ACC112 (cell line): ENCODE data around the gene RHEX.

ENCODE experiments used
- H2AFZ ChIP-seq: fragments of 200-600 bp; sonication (generic); one replicate; pipeline ENCODE4 v1.6.0; 2017; ENCODE audit warnings: antibody characterized with exemption, low read length; ENCODE audit not compliant: unreplicated experiment
- H3K27ac ChIP-seq: fragments of 200-600 bp; sonication (generic); 2 replicates; pipeline ENCODE4 v1.5.1; 2014; ENCODE audit warnings: low read depth, mild to moderate bottlenecking, antibody characterized with exemption, low read length, moderate library complexity
- H3K27me3 ChIP-seq: fragments of 200-600 bp; sonication (generic); 2 replicates; pipeline ENCODE4 v1.6.1; 2014; ENCODE audit warnings: mild to moderate bottlenecking, antibody characterized with exemption, low read length, moderate library complexity, mixed read lengths; ENCODE audit not compliant: insufficient read depth
- H3K36me3 ChIP-seq: fragments of 200-600 bp; sonication (generic); 2 replicates; pipeline ENCODE4 v1.6.1; 2016; ENCODE audit warnings: mild to moderate bottlenecking, antibody characterized with exemption, low read length, moderate library complexity, mixed read lengths; ENCODE audit not compliant: insufficient read depth
- H3K4me1 ChIP-seq: fragments of 200-600 bp; sonication (generic); one replicate; pipeline ENCODE4 v1.6.1; 2016; ENCODE audit warnings: low read length, mixed read lengths; ENCODE audit not compliant: insufficient read depth, unreplicated experiment, control insufficient read depth
- H3K4me3 ChIP-seq: fragments of 200-600 bp; sonication (generic); 2 replicates; pipeline ENCODE4 v1.5.1; 2014; ENCODE audit warnings: mild to moderate bottlenecking, low read depth, low read length
- H3K79me2 ChIP-seq: fragments of 200-600 bp; sonication (generic); one replicate; pipeline ENCODE4 v1.6.0; 2016; ENCODE audit warnings: low read length; ENCODE audit not compliant: control insufficient read depth, unreplicated experiment, insufficient read depth

Gene RHEX

GRCh38 chr1:206109718-206110117 is 56.7 kb downstream of the RHEX start:
- peaks cover 4% of the 10 kb centered on the region for H3K4me1 ChIP-seq
- H3K27me3 ChIP-seq: peaks cover 30% of the 10 kb centered on the region
- H3K36me3 ChIP-seq: no peaks in the 10 kb centered on the region
- H3K79me2 ChIP-seq: no peaks in the 10 kb centered on the region
- no peak overlapping the region for H2AFZ ChIP-seq
- no peak overlapping the region for H3K4me3 ChIP-seq
- no peak overlapping the region for H3K27ac ChIP-seq

- Histone ChIP-seq H3K27ac (no peak overlapping the region), H2AFZ (no peak overlapping the region), H3K36me3 (no peaks in the 10 kb centered on the region), H3K79me2 (no peaks in the 10 kb centered on the region), H3K4me1 (peaks cover 4% of the 10 kb centered on the region), H3K4me3 (no peak overlapping the region), H3K27me3 (peaks cover 32% of the 10 kb centered on the region)
Observed at GRCh38 chr1:206110161-206110560, 57.2 kb downstream of the RHEX start.

GRCh38 chr1:206110820-206111219 is 57.8 kb downstream of the RHEX start:
- no peak overlapping the region for H3K4me3 ChIP-seq
- peaks cover 4% of the 10 kb centered on the region for H3K4me1 ChIP-seq
- no peak overlapping the region for H3K27ac ChIP-seq
- peaks cover 37% of the 10 kb centered on the region for H3K27me3 ChIP-seq
- no peak overlapping the region for H2AFZ ChIP-seq
- no peaks in the 10 kb centered on the region for H3K79me2 ChIP-seq
- no peaks in the 10 kb centered on the region for H3K36me3 ChIP-seq

GRCh38 chr1:206111271-206111927 is 58.4 kb downstream of the RHEX start:
- Histone ChIP-seq H2AFZ (no peak overlapping the region), H3K36me3 (no peaks in the 10 kb centered on the region), H3K27me3 (peaks cover 41% of the 10 kb centered on the region), H3K79me2 (no peaks in the 10 kb centered on the region), H3K27ac (no peak overlapping the region), H3K4me3 (no peak overlapping the region), H3K4me1 (peaks cover under 1% of the 10 kb centered on the region)

- peaks cover 50% of the 10 kb centered on the region for H3K27me3 ChIP-seq
- no peak overlapping the region for H3K4me3 ChIP-seq
- no peaks in the 10 kb centered on the region for H3K4me1 ChIP-seq
- no peaks in the 10 kb centered on the region for H3K79me2 ChIP-seq
- H3K36me3 ChIP-seq: no peaks in the 10 kb centered on the region
- no peak overlapping the region for H3K27ac ChIP-seq
- no peak overlapping the region for H2AFZ ChIP-seq
Observed at GRCh38 chr1:206112600-206113301, 59.8 kb downstream of the RHEX start.

- Histone ChIP-seq H3K36me3 (no peaks in the 10 kb centered on the region), H2AFZ (no peak overlapping the region), H3K27me3 (peaks cover 50% of the 10 kb centered on the region), H3K4me3 (no peak overlapping the region), H3K4me1 (no peaks in the 10 kb centered on the region), H3K79me2 (no peaks in the 10 kb centered on the region), H3K27ac (no peak overlapping the region)
Observed at GRCh38 chr1:206114692-206115640, 62.0 kb downstream of the RHEX start.

- H3K27me3 ChIP-seq: peaks cover 58% of the 10 kb centered on the region
- no peak overlapping the region for H3K4me3 ChIP-seq
- H2AFZ ChIP-seq: no peak overlapping the region
- no peaks in the 10 kb centered on the region for H3K79me2 ChIP-seq
- no peaks in the 10 kb centered on the region for H3K36me3 ChIP-seq
- H3K4me1 ChIP-seq: no peaks in the 10 kb centered on the region
- H3K27ac ChIP-seq: no peak overlapping the region
Observed at GRCh38 chr1:206115791-206116190, 62.8 kb downstream of the RHEX start.

- H3K4me3 ChIP-seq: no peak overlapping the region
- H3K36me3 ChIP-seq: no peaks in the 10 kb centered on the region
- H3K27me3 ChIP-seq: peaks cover 64% of the 10 kb centered on the region
- no peak overlapping the region for H3K27ac ChIP-seq
- no peaks in the 10 kb centered on the region for H3K79me2 ChIP-seq
- H2AFZ ChIP-seq: no peak overlapping the region
- H3K4me1 ChIP-seq: no peaks in the 10 kb centered on the region
Observed at GRCh38 chr1:206116191-206116872, 63.4 kb downstream of the RHEX start.

GRCh38 chr1:206116873-206117150 is 63.8 kb downstream of the RHEX start:
- peak overlapping the region; percentile 66 for H3K4me3 ChIP-seq
- no peaks in the 10 kb centered on the region for H3K4me1 ChIP-seq
- peaks cover 64% of the 10 kb centered on the region for H3K27me3 ChIP-seq
- H2AFZ ChIP-seq: no peak overlapping the region
- H3K79me2 ChIP-seq: no peaks in the 10 kb centered on the region
- no peak overlapping the region for H3K27ac ChIP-seq
- no peaks in the 10 kb centered on the region for H3K36me3 ChIP-seq

GRCh38 chr1:206117151-206117948 is 64.4 kb downstream of the RHEX start, which contains the start of gene AVPR1B:
TSS of gene AVPR1B (minus strand) at chr1:206117388. CDS start at chr1:206116890, 498 bp downstream.
- Histone ChIP-seq H3K36me3 (no peaks in the 10 kb centered on the region), H3K4me1 (no peaks in the 10 kb centered on the region), H3K79me2 (no peaks in the 10 kb centered on the region), H3K27ac (no peak within 1 kb of the TSS), H3K4me3 (peak within 1 kb of the TSS; percentile 66), H2AFZ (no peak within 1 kb of the TSS), H3K27me3 (peaks cover 64% of the 10 kb centered on the region)
